Activated effector memory CD4-positive, alpha-beta T cell treated with Interleukin-2 at 50 U/mL for 16 hours (primary cell): ENCODE data around the gene RANGRF.
A peak's percentile ranks its signal among the peaks of the same experiment; 100 is the strongest.

Experiments used
- DNase-seq: peaks from one replicate; pipeline ENCODE4 v3.0.0-alpha.2; 2020

Gene RANGRF

GRCh38 chr17:8314797-8315763 is 26.6 kb downstream of the RANGRF start:
- no peak for DNase-seq

GRCh38 chr17:8315764-8316217 is 27.3 kb downstream of the RANGRF start:
- DNase-seq: no peak

DNA sequence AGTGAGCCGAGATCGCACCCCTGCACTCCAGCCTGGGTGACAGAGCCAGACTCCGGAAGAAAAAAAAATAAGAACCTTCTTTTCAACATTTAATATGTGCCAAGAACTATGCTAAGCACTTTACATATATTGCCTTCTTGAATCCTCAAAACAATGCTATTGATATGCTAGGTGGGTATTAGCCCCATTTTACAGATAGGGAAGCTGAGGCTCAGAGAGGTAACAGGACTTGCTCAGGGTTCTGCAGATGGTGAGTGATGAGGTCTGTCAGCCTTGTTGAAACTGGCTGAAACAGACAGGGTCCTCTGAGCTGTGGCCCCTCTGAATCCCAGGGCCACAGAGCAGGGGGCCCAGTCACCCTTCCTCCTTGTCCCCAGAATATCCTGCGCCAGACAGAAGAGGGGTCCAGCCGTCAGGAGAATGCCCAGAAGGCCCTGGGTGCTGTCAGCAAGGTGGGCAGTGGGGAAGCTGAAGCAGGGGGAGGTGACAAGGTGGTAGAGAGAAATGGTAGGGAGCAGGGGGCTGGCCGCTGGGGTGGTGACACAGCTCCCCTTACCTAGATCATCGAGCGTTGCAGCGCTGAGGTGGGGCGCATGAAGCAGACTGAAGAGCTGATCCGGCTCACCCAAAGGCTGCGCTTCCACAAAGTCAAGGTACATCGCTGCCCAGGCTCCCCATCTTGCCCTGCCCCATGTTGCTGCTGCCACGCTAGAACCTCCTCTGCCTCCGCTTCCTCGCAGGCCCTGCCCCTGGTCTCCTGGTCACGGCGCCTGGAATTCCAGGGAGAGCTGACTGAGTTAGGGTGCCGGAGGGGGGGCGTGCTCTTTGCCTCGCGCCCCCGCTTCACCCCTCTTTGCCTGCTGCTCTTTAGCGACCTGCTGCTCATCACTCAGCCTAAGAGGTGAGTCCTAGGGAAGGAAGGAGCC is 29.8 kb downstream of the RANGRF start:
- no peak for DNase-seq

DNA sequence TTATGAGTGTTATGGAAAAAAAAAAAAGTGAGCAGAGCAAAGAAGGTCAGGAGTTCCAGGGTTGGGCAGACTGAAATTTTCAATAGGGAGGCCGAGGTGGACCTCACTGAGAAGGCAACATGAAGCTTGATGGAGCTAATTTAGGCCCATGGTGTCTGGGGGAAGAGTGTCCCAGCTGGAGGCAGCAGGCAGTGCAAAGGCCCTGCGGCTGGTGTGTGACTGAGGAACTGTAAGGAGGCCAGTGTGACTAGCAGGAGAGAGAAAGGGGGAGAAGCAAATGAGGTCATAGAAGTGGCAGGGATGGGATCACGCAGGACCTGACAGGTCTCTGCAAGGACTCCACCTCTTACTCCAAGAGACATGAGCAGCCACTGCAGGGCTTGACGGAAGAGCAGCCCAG is 31.8 kb downstream of the RANGRF start:
- no peak for DNase-seq

GRCh38 chr17:8320990-8321389 is 32.5 kb downstream of the RANGRF start:
- no peak for DNase-seq

DNA sequence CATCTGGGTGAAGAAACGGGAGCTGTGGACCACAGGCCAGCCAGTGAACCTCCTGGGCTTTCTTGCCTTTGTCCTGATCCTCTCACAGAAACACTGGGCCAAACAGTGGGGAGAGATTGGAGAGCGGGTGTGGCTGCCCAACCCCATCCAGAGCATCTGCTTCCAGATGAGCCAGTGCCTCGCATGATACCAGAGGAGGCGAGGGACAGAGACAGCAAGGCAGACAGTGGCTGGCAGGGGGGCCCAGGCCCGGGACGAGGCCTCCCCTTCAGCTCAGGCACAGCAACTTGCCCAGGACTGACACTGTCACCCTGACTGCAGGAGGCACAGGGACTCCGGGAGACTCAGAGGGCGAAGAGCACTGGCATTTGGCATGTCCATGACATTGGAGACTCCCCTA is 33.6 kb downstream of the RANGRF start:
- DNase-seq: no peak

DNA sequence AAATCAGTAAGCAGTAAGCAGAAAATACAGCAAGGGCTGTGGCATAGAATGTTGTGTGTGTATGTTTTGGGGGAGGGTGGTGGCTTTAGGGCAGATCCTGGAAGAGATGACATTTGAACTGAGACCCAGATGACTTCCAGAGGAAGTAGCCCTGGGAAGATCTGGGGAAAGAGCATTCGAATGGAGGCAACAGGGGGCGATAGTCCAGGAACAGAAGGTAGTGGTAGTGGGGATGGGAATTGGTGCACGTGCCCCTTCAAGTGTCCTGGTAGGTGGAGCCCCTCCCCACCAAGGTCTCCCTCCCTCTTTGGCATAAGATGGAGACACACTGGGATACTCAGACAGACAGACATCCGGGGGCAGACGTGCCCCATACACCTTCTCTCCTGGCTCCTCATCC is 35.7 kb downstream of the RANGRF start:
- no peak for DNase-seq

DNA sequence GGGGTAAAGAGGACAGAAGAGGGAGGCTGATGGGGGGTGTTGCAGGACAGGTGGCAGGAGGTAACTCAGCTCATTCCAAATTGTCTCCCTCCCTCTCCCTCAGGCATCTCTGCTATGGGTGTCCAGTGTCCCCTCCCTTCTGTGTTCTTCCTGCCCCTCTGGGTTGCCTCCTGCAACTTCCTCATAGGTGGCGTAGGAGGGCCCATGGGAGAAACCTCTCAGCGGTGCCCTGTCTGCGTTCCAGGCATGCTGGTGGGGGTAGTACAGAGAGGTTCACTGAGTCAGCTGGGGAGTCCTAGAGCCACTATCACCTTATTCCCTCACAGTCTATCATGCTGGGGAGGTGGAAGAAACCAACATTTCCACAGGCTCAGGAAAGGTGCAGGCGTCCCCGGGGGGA is 36.5 kb downstream of the RANGRF start:
- no peak for DNase-seq

DNA sequence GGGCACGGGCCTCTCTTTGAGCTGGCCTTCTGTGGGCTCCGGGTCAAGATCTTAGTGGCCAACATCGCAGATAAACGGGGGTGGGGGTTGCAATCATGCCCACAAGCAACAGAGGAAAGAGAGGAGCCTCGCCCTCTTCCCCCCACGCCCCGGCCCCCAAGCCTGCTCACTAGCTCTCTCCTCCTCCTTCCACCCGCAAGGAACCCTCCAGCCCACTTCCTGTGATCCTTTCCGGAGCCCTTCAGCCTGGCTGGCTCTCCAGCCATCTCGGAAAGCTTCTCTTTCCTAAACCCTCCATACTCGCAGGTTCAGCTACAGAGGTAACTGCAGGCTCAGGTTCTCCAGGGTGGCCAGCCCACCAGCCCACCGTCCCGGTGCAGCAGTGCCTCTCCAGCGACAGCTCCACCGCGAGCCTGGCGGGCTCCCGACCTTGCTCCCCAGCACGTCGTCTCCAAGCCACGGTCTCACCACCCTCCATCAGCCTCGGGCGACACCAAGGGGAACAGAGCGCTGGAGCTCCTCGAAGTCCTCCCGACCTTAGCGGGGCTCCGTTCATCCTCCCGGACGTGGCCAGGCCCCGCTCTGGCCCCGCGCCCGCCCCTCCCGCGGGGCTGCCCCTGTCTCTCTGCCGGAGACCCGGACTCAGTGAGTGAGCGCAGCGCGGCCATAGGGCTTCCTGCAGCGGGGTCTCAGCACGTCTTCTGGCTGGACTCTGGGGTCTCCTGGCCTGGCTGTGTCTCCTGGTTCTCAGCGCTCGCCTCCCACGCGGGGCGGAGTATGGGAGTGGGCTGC is 38.2 kb downstream of the RANGRF start:
- DNase-seq: peak; percentile 2

GRCh38 chr17:8327303-8327649 is 38.8 kb downstream of the RANGRF start:
- no peak for DNase-seq

- no peak for DNase-seq
Measured at GRCh38 chr17:8332128-8332527, 43.7 kb downstream of the RANGRF start.

DNA sequence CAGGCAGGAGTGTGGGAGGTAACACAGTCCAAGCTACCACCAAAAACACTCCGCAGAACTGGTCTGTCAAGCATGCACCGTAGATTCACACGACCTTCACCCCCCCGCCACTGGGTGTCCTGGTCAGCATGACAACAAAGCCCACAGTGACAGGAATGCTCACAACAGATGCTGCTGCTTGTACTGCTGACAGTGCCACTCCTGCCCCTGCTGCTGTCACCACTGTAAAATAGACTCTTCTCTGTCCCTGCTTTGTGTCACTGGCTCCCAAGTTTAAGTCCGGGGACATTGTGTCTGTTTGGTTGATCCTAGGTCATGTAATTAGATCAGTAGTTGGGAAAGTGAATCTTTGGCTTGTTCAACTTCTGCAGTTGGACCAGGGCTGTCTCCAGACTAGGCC is 44.2 kb downstream of the RANGRF start:
- no peak for DNase-seq

GRCh38 chr17:8333281-8333680 is 44.8 kb downstream of the RANGRF start:
- no peak for DNase-seq

- DNase-seq: no peak
Measured at GRCh38 chr17:8337802-8338752, 49.6 kb downstream of the RANGRF start.

DNA sequence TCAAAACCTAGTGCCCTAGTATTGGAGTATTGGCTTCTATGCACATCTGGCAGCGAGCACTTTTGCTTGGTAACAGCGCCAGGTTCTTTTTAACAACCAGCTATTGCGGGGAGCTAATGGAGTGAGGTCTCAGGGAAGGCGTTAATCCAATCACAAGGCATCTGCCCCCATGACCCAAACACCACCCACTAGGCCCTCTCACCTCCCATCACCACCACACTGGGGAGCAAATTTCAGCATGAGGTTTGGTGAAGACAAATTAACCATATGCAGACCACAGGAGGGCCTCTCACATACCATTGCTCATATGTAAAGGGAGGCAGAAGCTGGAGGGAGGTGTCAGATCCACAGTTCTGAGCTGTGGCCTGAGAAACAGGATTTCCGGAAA is 50.3 kb downstream of the RANGRF start:
- DNase-seq: no peak

DNA sequence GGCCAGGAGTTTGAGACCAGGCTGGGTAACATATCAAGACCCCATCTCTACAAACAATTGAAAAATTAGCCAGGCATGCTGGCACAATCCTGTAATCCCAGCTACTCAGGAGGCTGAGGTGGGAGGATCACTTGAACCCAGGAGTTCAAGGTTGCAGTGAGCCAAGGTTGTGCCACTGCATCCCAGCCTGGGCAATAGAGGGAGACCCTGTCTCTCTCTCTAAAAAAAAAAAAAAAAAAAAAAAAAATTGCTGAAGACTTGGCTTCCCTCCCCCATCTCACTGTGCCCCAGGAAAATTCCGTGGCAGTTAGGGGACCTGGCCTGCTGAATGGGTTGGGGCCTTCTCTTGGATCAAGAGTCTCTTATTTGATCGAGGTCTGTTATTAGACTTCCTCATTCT is 51.1 kb downstream of the RANGRF start, which contains the start of gene ODF4:
ODF4 (plus strand) TSS at position 301 of the 400 bp plus-strand sequence. CDS start 212 bp downstream, outside the sequence.
- DNase-seq: no peak
